K562 (cell line): ENCODE data around the gene FIZ1. TPM values are rescaled to one million over a fixed set of nuclear protein-coding genes. Genes with fewer than 3 reads are reported as not detected.

Source experiments
- ATAC-seq: fragments of 200-7000 bp; cut with Tn5 transposase; 3 replicates; pipeline ENCODE4 v1.9.1; 2020; ENCODE audit warnings: moderate library complexity
- BruUV-seq: library from RNA; stranded (reverse); fragments of 400-500 nt; replicated peaks from 2 replicates; lab custom pipeline; 2021; lab: Mats Ljungman, UMichigan
- CTCF ChIA-PET: fragments of 300-600 bp; formaldehyde crosslinking; extraction: SDS; loops from one replicate; lab custom pipeline; 2021; ENCODE audit warnings: low intra/inter-chr PET ratio; lab: Yijun Ruan, JAX
- POLR2A ChIA-PET: fragments of 300-600, 350-650 bp; sonication (Branson Sonifier 250); formaldehyde crosslinking; extraction: SDS; loops from one replicate; lab custom pipeline; 2021; ENCODE audit warnings: antibody characterized with exemption, inconsistent platforms; lab: Yijun Ruan, JAX
- DNase-seq, 4 experiments: peaks; one replicate each; pipeline versions ENCODE4 v3.0.0 to v3.0.0-alpha.2; 2011 to 2018; ENCODE audit warnings: low spot score in 3 of 4, mixed read lengths in 3 of 4; ENCODE audit errors: extremely low read depth in 1 of 4
- FAIRE-seq: peaks from 2 replicates; lab custom pipeline; 2011; peaks lifted over from hg19 to GRCh38; lab: Jason Lieb, UNC
- H2AFZ ChIP-seq: 2 replicates; pipeline ENCODE4 v1.6.0; 2011; ENCODE audit warnings: low read depth, low read length, control low read depth, inconsistent platforms
- H3K27ac ChIP-seq: fragments of 200-600 bp; 3 replicates; pipeline ENCODE4 v1.8.0; 2011; ENCODE audit warnings: low read depth, mild to moderate bottlenecking, control low read depth, inconsistent platforms, low read length, moderate library complexity, mixed read lengths; ENCODE audit errors: extremely low read depth
- H3K27me3 ChIP-seq, 2 experiments: fragments of 300-600 bp in 1 of 2; 2 replicates in 1 of 2; 3 replicates in 1 of 2; pipeline versions ENCODE4 v1.6.0 to v1.8.0; 2011; ENCODE audit warnings: inconsistent platforms in 2 of 2, low read length in 2 of 2, mild to moderate bottlenecking in 1 of 2, mixed read lengths in 1 of 2, moderate library complexity in 1 of 2; ENCODE audit not compliant: control insufficient read depth in 2 of 2, insufficient read depth in 2 of 2
- H3K36me3 ChIP-seq: fragments of 300-600 bp; 3 replicates; pipeline ENCODE4 v1.8.0; 2011; ENCODE audit warnings: mild to moderate bottlenecking, low read length, inconsistent platforms; ENCODE audit not compliant: control insufficient read depth, insufficient read depth
- H3K4me1 ChIP-seq, 2 experiments: fragments of 200-600 bp in 1 of 2; replicated peaks in 1 of 2; 2 replicates in 1 of 2; 3 replicates in 1 of 2; pipeline versions ENCODE4 v1.5.1 to v1.8.0; 2011; ENCODE audit warnings: inconsistent platforms in 2 of 2, low read length in 2 of 2, mild to moderate bottlenecking in 1 of 2, mixed read lengths in 1 of 2, moderate library complexity in 1 of 2; ENCODE audit not compliant: control insufficient read depth in 2 of 2, insufficient read depth in 2 of 2
- H3K4me2 ChIP-seq: 2 replicates; pipeline ENCODE4 v1.6.1; 2011; ENCODE audit warnings: low read length, control low read depth, inconsistent platforms, mixed read lengths; ENCODE audit not compliant: insufficient read depth
- H3K4me3 ChIP-seq: fragments of 200-600 bp; sonication (generic), shearing (Covaris generic); 2 replicates; pipeline ENCODE4 v1.5.1; 2016; ENCODE audit warnings: control low read depth, inconsistent platforms
- H3K79me2 ChIP-seq: fragments of 200-600 bp; 3 replicates; pipeline ENCODE4 v1.8.0; 2011; ENCODE audit warnings: low read length, inconsistent platforms; ENCODE audit not compliant: control insufficient read depth, insufficient read depth
- H3K9ac ChIP-seq, 2 experiments: 2 replicates each; pipeline versions ENCODE4 v1.6.0 to v1.6.1; 2011; ENCODE audit warnings: low read depth in 2 of 2, low read length in 2 of 2, control low read depth in 1 of 2, inconsistent platforms in 1 of 2, mild to moderate bottlenecking in 1 of 2, mixed read lengths in 1 of 2; ENCODE audit not compliant: insufficient read depth in 1 of 2
- H3K9me1 ChIP-seq: one replicate; pipeline ENCODE4 v1.6.0; 2011; ENCODE audit warnings: inconsistent platforms, mild to moderate bottlenecking, low read length, moderate library complexity; ENCODE audit not compliant: control insufficient read depth, insufficient read depth
- H3K9me3 ChIP-seq: replicated peaks from 2 replicates; pipeline ENCODE4 v1.5.1; 2011; ENCODE audit warnings: low read depth, low read length, inconsistent platforms; ENCODE audit not compliant: control insufficient read depth, insufficient read depth
- H4K20me1 ChIP-seq: replicated peaks from 2 replicates; pipeline ENCODE4 v1.6.1; 2011; ENCODE audit warnings: low read length, inconsistent platforms, mixed read lengths; ENCODE audit not compliant: control insufficient read depth, insufficient read depth
- HDAC3 ChIP-seq: fragments of 450-650 bp; IDR thresholded peaks from 2 replicates; pipeline ENCODE4 v1.6.1; 2018; ENCODE audit warnings: borderline replicate concordance, mild to moderate bottlenecking, moderate library complexity; ENCODE audit not compliant: partially characterized antibody
- SIX5 ChIP-seq, 2 experiments: IDR thresholded peaks; 2 replicates each; pipeline ENCODE4 v1.6.1; 2011; ENCODE audit warnings: low read length in 2 of 2, borderline replicate concordance in 1 of 2, low read depth in 1 of 2, mild to moderate bottlenecking in 1 of 2, moderate library complexity in 1 of 2; ENCODE audit not compliant: insufficient read depth in 1 of 2
- TEAD1 ChIP-seq, 2 experiments: fragments of 450-650 bp in 1 of 2; sonication (generic) in 1 of 2; formaldehyde crosslinking; IDR thresholded peaks; 2 replicates each; pipeline versions ENCODE4 v1.4.0 to v1.8.0; 2020 to 2022; ENCODE audit warnings: mild to moderate bottlenecking in 2 of 2, missing genetic modification reagents in 1 of 2
- ZNF347 ChIP-seq: fragments of 450-650 bp; formaldehyde crosslinking; IDR thresholded peaks from 2 replicates; pipeline ENCODE4 v1.4.0; 2020; ENCODE audit warnings: low read depth, mild to moderate bottlenecking, moderate library complexity
- ZNF668 ChIP-seq: fragments of 250-450 bp; sonication (Bioruptor Pico); IDR thresholded peaks from 2 replicates; pipeline ENCODE4 v1.8.0; 2022; ENCODE audit warnings: mild to moderate bottlenecking, inconsistent platforms
- WGBS: fragments of 100-300 bp; shearing (Covaris generic); methylation state at CpG from one replicate; pipeline ENCODE4 v1.1.6; 2016; ENCODE audit warnings: low coverage, mixed read lengths; ENCODE audit not compliant: insufficient coverage; ENCODE audit errors: missing lambda C conversion rate; 5-methylcytosine and 5-hydroxymethylcytosine counted together
- in situ Hi-C: fragments of 300-500 bp; cut with MboI; formaldehyde crosslinking; loops from 4 replicates; pipeline ENCODE4 v1.15.0; 2018; ENCODE audit warnings: inconsistent platforms, mixed read lengths
- intact Hi-C: fragments of 100-400 bp; cut with micrococcal nuclease; formaldehyde crosslinking; loops from 2 replicates; pipeline ENCODE4 v1.14.2; 2022
- polyA plus RNA-seq, 8 experiments: library from polyadenylated mRNA; depleted of rRNA in 4 of 8; stranded (reverse) in 5 of 8; unstranded in 3 of 8; fragments of >200 nt; fragmentation: Nextera tagmentation in 2 of 8; fragmentation: Illumina TruSeq in 1 of 8; extraction: Ambion mirVana in 2 of 8; extraction: Trizol in 1 of 8; gene quantifications; 2 replicates each; pipeline versions ENCODE4 v1.2.1 to v1.2.3, GENCODE V29; 2011 to 2014; ENCODE audit warnings: inconsistent platforms in 1 of 8, missing spikeins in 1 of 8
- total RNA-seq, 7 experiments: library from RNA; depleted of rRNA in 6 of 7; stranded (reverse); fragments of >200 nt in 6 of 7; fragmentation: Illumina TruSeq in 2 of 7; extraction: Trizol in 2 of 7; gene quantifications; 2 replicates each; pipeline versions ENCODE4 v1.2.1 to v1.2.3, GENCODE V29; 2011 to 2021; ENCODE audit warnings: low replicate concordance in 1 of 7
- TF ChIP-seq, protein P1 (sequence below), 3 experiments: fragments of 200-800 bp in 1 of 3; fragments of 250-450 bp in 1 of 3; fragments of 450-650 bp in 1 of 3; sonication (Bioruptor Pico) in 1 of 3; sonication (Bioruptor generic) in 1 of 3; formaldehyde crosslinking in 1 of 3; IDR thresholded peaks; 2 replicates each; pipeline versions ENCODE4 v1.6.1 to v1.8.0; 2016 to 2022; ENCODE audit warnings: mild to moderate bottlenecking in 2 of 3, missing genetic modification characterization in 2 of 3, missing compliant biosample characterization in 1 of 3, moderate library complexity in 1 of 3
- TF ChIP-seq, protein P2 (sequence below): fragments of 450-650 bp; formaldehyde crosslinking; IDR thresholded peaks from 2 replicates; pipeline ENCODE4 v1.4.0; 2020; ENCODE audit warnings: mild to moderate bottlenecking, moderate library complexity

The FIZ1 gene
- total and polyA plus RNA-seq, 9 of the 15 experiments (the other 6 are each of a cell fraction or from before 2014, with no cell fraction given), result 0.79 to 17.5 (median 5.5) TPM

DNA sequence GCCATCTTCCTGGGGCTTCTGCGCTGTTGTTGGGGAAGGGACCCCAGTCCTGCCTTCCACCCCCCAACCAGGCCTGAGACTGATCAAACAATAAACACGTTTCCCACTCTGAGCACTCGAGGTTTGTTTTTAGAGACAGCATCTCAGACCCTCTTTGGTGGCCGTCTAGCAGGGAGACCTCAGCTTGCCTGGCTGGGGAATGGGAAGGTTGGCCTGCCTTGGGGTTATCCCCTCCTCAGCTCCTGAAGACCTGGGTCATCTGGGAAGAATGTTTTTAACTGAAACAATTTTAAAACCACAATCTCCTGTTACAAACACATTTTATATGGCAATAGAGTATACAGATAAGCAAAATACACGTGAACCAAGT lies 46.2 kb upstream of the FIZ1 start:
- H3K4me3 ChIP-seq, result peak overlapping the region; percentile 94; the same call in 1 of the 2 replicates
- H2AFZ ChIP-seq, result no peak overlapping the region
- no peak for FAIRE-seq
- TSS peak; percentile 29 for BruUV-seq
- H3K9me3 ChIP-seq, result no peaks in the 10 kb centered on the region
- TF ChIP-seq ZNF668 (CRISPR knock-in tag) (no peak), HDAC3 (no peak), TEAD1 (CRISPR knock-in tag; IDR thresholded peaks at IDR 0.05) (no peak), SIX5 (IDR thresholded peaks at IDR 0.05; ENCODE audit: borderline replicate concordance in 1 of 2, insufficient read depth in 1 of 2, low read depth in 1 of 2, low read length in 2 of 2) (no peak), ZNF347 (CRISPR knock-in tag) (no peak)
- TF ChIP-seq, protein P1, sequence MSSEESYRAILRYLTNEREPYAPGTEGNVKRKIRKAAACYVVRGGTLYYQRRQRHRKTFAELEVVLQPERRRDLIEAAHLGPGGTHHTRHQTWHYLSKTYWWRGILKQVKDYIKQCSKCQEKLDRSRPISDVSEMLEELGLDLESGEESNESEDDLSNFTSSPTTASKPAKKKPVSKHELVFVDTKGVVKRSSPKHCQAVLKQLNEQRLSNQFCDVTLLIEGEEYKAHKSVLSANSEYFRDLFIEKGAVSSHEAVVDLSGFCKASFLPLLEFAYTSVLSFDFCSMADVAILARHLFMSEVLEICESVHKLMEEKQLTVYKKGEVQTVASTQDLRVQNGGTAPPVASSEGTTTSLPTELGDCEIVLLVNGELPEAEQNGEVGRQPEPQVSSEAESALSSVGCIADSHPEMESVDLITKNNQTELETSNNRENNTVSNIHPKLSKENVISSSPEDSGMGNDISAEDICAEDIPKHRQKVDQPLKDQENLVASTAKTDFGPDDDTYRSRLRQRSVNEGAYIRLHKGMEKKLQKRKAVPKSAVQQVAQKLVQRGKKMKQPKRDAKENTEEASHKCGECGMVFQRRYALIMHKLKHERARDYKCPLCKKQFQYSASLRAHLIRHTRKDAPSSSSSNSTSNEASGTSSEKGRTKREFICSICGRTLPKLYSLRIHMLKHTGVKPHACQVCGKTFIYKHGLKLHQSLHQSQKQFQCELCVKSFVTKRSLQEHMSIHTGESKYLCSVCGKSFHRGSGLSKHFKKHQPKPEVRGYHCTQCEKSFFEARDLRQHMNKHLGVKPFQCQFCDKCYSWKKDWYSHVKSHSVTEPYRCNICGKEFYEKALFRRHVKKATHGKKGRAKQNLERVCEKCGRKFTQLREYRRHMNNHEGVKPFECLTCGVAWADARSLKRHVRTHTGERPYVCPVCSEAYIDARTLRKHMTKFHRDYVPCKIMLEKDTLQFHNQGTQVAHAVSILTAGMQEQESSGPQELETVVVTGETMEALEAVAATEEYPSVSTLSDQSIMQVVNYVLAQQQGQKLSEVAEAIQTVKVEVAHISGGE (CRISPR knock-in tag; IDR thresholded peaks at IDR 0.05), result peak in 1 of 3 experiments; percentile 39; a peak in 1 of 6 replicates
- TF ChIP-seq, protein P2, sequence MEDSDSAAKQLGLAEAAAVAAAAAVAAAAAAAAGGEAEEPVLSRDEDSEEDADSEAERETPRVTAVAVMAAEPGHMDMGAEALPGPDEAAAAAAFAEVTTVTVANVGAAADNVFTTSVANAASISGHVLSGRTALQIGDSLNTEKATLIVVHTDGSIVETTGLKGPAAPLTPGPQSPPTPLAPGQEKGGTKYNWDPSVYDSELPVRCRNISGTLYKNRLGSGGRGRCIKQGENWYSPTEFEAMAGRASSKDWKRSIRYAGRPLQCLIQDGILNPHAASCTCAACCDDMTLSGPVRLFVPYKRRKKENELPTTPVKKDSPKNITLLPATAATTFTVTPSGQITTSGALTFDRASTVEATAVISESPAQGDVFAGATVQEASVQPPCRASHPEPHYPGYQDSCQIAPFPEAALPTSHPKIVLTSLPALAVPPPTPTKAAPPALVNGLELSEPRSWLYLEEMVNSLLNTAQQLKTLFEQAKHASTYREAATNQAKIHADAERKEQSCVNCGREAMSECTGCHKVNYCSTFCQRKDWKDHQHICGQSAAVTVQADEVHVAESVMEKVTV (CRISPR knock-in tag), result no peak
- WGBS, result 67% methylated on average over 4 of the region's 5 CpGs
- ChIA-PET CTCF (no interaction called here), POLR2A (interaction anchor here (0.9 to 1.2 kb wide), 2 partner anchors 9 to 26 kb away, joined by 3 to 6 read pairs; partner anchors contain the start of gene U2AF2)
- H3K9me1 ChIP-seq, result no peaks in the 10 kb centered on the region
- no peak overlapping the region for H3K4me2 ChIP-seq
- H3K79me2 ChIP-seq, result peaks cover 78% of the 10 kb centered on the region
- no peaks in the 10 kb centered on the region for H4K20me1 ChIP-seq
- in situ Hi-C loops (loop anchor here (25.0 kb wide), 2 partner anchors 508 to 667 kb away; partner anchors contain the start of genes TNNT1 and ZSCAN5A), intact Hi-C loops (no loop called here)
- no peak overlapping the region for H3K27ac ChIP-seq
- no peak for ATAC-seq
- no peaks in the 10 kb centered on the region for H3K27me3 ChIP-seq
- H3K4me1 ChIP-seq, result peaks cover 37 to 73% of the 10 kb centered on the region in 2 experiments
- no peak for DNase-seq
- H3K36me3 ChIP-seq, result peaks cover 29% of the 10 kb centered on the region; the same call in 2 of the 3 replicates
- H3K9ac ChIP-seq, result peak overlapping the region in 1 of 2 experiments; percentile 98; a peak in 1 of 4 replicates
